HCT116 (cell line): ENCODE results near the gene LRRC72. TPM values are rescaled to one million over a fixed set of nuclear protein-coding genes. Genes with fewer than 3 reads are reported as not detected.

Experiments used
- ATAC-seq: fragments of 200-7000 bp; cut with Tn5 transposase; 2 replicates; pipeline ENCODE4 v1.9.1; 2020; ENCODE audit warnings: mild to moderate bottlenecking, moderate library complexity
- BruUV-seq: library from RNA; stranded (reverse); fragments of 400-500 nt; replicated peaks from 2 replicates; lab custom pipeline; 2021; lab: Mats Ljungman, UMichigan
- CTCF ChIA-PET: fragments of 300-600 bp; sonication (Branson Sonifier 250); formaldehyde crosslinking; loops from one replicate; lab custom pipeline; 2021; ENCODE audit warnings: antibody characterized with exemption; lab: Charles Lee
- POLR2A ChIA-PET: fragments of 300-600, 350-600 bp; sonication (Branson Sonifier 250); formaldehyde crosslinking; loops from one replicate; lab custom pipeline; 2021; ENCODE audit warnings: antibody characterized with exemption; lab: Charles Lee
- RAD21 ChIA-PET, 2 experiments: fragments of 300-600 bp; sonication (Branson Sonifier 250); formaldehyde crosslinking; loops; one replicate each; lab custom pipeline; 2023; ENCODE audit warnings: low total read pairs in 2 of 2; ENCODE audit not compliant: uncharacterized antibody in 2 of 2, unreplicated experiment in 2 of 2, low non-redundant PET in 1 of 2; lab: Charles Lee
- DNase-seq: peaks from one replicate; pipeline ENCODE4 v3.0.0-alpha.2; 2010; ENCODE audit warnings: low read depth, low spot score
- H2AFZ ChIP-seq: fragments of 200-600 bp; shearing (Covaris generic), sonication (generic); 2 replicates; pipeline ENCODE4 v1.6.1; 2017; ENCODE audit warnings: low read depth, mixed run types, mixed read lengths, antibody characterized with exemption, low read length; ENCODE audit not compliant: poor library complexity, severe bottlenecking
- H3K27ac ChIP-seq: 2 replicates; pipeline ENCODE4 v1.5.1; 2012; ENCODE audit warnings: low read depth, low read length
- H3K27me3 ChIP-seq: fragments of 200-600 bp; sonication (generic); 2 replicates; pipeline ENCODE4 v1.6.1; 2016; ENCODE audit warnings: mixed run types, low read length, mixed read lengths; ENCODE audit not compliant: insufficient read depth
- H3K36me3 ChIP-seq, 2 experiments: fragments of 200-500 bp in 1 of 2; fragments of 200-600 bp in 1 of 2; sonication (Bioruptor generic) in 1 of 2; sonication (generic) in 1 of 2; 2 replicates each; pipeline versions ENCODE4 v1.5.1 to v1.6.1; 2014 to 2016; ENCODE audit warnings: low read length in 2 of 2, inconsistent platforms in 1 of 2, mixed read lengths in 1 of 2, mixed run types in 1 of 2; ENCODE audit not compliant: insufficient read depth in 2 of 2, control insufficient read depth in 1 of 2
- H3K4me1 ChIP-seq, 2 experiments: fragments of 200-600 bp in 1 of 2; sonication (generic) in 1 of 2; 2 replicates each; pipeline versions ENCODE4 v1.5.1 to v1.6.1; 2012 to 2017; ENCODE audit warnings: low read length in 2 of 2, inconsistent platforms in 1 of 2, mild to moderate bottlenecking in 1 of 2, mixed read lengths in 1 of 2, mixed run types in 1 of 2, moderate library complexity in 1 of 2; ENCODE audit not compliant: insufficient read depth in 2 of 2, control insufficient read depth in 1 of 2
- H3K4me2 ChIP-seq: fragments of 200-600 bp; sonication (generic); 2 replicates; pipeline ENCODE4 v1.6.1; 2017; ENCODE audit warnings: mixed run types, low read length, mixed read lengths
- H3K4me3 ChIP-seq, 2 experiments: fragments of 200-600 bp in 1 of 2; sonication (generic) in 1 of 2; replicated peaks in 1 of 2; 2 replicates each; pipeline ENCODE4 v1.5.1; 2011 to 2016; ENCODE audit warnings: low read length in 2 of 2, control low read depth in 1 of 2, low read depth in 1 of 2, mild to moderate bottlenecking in 1 of 2, mixed read lengths in 1 of 2, mixed run types in 1 of 2
- H3K79me2 ChIP-seq: fragments of 200-600 bp; sonication (generic); 2 replicates; pipeline ENCODE4 v1.6.1; 2017; ENCODE audit warnings: mild to moderate bottlenecking, mixed run types, low read length, moderate library complexity, mixed read lengths; ENCODE audit not compliant: insufficient read depth
- H3K9ac ChIP-seq: fragments of 200-600 bp; sonication (generic); 2 replicates; pipeline ENCODE4 v1.6.1; 2016; ENCODE audit warnings: low read length, mixed read lengths
- H3K9me2 ChIP-seq: fragments of 200-600 bp; sonication (generic), shearing (Covaris generic); 2 replicates; pipeline ENCODE4 v1.6.1; 2017; ENCODE audit warnings: mixed run types, mild to moderate bottlenecking, moderate library complexity; ENCODE audit not compliant: insufficient read depth
- H3K9me3 ChIP-seq, 2 experiments: fragments of 200-500 bp in 1 of 2; fragments of 200-600 bp in 1 of 2; sonication (Bioruptor generic) in 1 of 2; sonication (generic) in 1 of 2; 2 replicates each; pipeline ENCODE4 v1.6.1; 2014 to 2017; ENCODE audit warnings: low read length in 2 of 2, mixed read lengths in 2 of 2, inconsistent platforms in 1 of 2, low read depth in 1 of 2, mild to moderate bottlenecking in 1 of 2, mixed run types in 1 of 2, moderate library complexity in 1 of 2; ENCODE audit not compliant: control insufficient read depth in 1 of 2, insufficient read depth in 1 of 2
- H4K20me1 ChIP-seq: fragments of 200-600 bp; sonication (generic), shearing (Covaris generic); 2 replicates; pipeline ENCODE4 v1.6.1; 2017; ENCODE audit warnings: mixed run types, mild to moderate bottlenecking, moderate library complexity; ENCODE audit not compliant: insufficient read depth
- ATF3 ChIP-seq: IDR thresholded peaks from 2 replicates; pipeline ENCODE4 v1.6.1; 2012
- CEBPB ChIP-seq: IDR thresholded peaks from 2 replicates; pipeline ENCODE4 v1.6.1; 2012; ENCODE audit warnings: low read depth
- CTCF ChIP-seq, 3 experiments: fragments of 200-600 bp in 1 of 3; sonication (generic) in 1 of 3; IDR thresholded peaks in 2 of 3; conservative IDR thresholded peaks in 1 of 3; 2 replicates each; pipeline ENCODE4 v1.5.1; 2012 to 2017; ENCODE audit warnings: low read depth in 2 of 3, low read length in 2 of 3, antibody characterized with exemption in 1 of 3, borderline replicate concordance in 1 of 3, control low read depth in 1 of 3, mild to moderate bottlenecking in 1 of 3, mixed read lengths in 1 of 3, mixed run types in 1 of 3, moderate library complexity in 1 of 3; ENCODE audit not compliant: insufficient read depth in 1 of 3
- EGR1 ChIP-seq: IDR thresholded peaks from 2 replicates; pipeline ENCODE4 v1.6.1; 2012; ENCODE audit warnings: low read depth
- ELF1 ChIP-seq: IDR thresholded peaks from 2 replicates; pipeline ENCODE4 v1.6.1; 2012; ENCODE audit warnings: low read depth, borderline replicate concordance
- EZH2 ChIP-seq: fragments of 200-600 bp; sonication (generic); IDR thresholded peaks from 2 replicates; pipeline ENCODE4 v1.6.1; 2017; ENCODE audit warnings: antibody characterized with exemption, mixed run types
- MAX ChIP-seq: IDR thresholded peaks from 2 replicates; pipeline ENCODE4 v1.6.1; 2012
- POLR2A ChIP-seq: IDR thresholded peaks from 2 replicates; pipeline ENCODE4 v1.7.0; 2011; ENCODE audit warnings: borderline replicate concordance; ENCODE audit not compliant: insufficient read depth, insufficient read length; ENCODE audit errors: extremely low read depth
- POLR2AphosphoS5 ChIP-seq: IDR thresholded peaks from 2 replicates; pipeline ENCODE4 v1.6.1; 2011; ENCODE audit warnings: mild to moderate bottlenecking, low read depth, low read length, moderate library complexity
- REST ChIP-seq: IDR thresholded peaks from 2 replicates; pipeline ENCODE4 v1.6.1; 2012; ENCODE audit warnings: low read depth
- SP1 ChIP-seq: IDR thresholded peaks from 2 replicates; pipeline ENCODE4 v1.6.1; 2012; ENCODE audit warnings: low read depth
- YY1 ChIP-seq: IDR thresholded peaks from 2 replicates; pipeline ENCODE4 v1.6.1; 2011; ENCODE audit warnings: low read length, low read depth, moderate library complexity, mild to moderate bottlenecking; ENCODE audit not compliant: insufficient replicate concordance; ENCODE audit errors: extremely low read depth
- ZFX ChIP-seq: fragments of 450-650 bp; IDR thresholded peaks from 2 replicates; pipeline ENCODE4 v1.6.1; 2017
- ZNF274 ChIP-seq: fragments of 200-500 bp; sonication (Bioruptor generic); IDR thresholded peaks from 2 replicates; pipeline ENCODE4 v1.6.1; 2014; ENCODE audit warnings: mild to moderate bottlenecking, low read depth, low read length, inconsistent platforms
- intact Hi-C: fragments of 100-400 bp; cut with micrococcal nuclease; formaldehyde crosslinking; loops from 2 replicates; pipeline ENCODE4 v1.10.0; 2022
- total RNA-seq: library from RNA; stranded (reverse); gene quantifications from one replicate; pipeline ENCODE4 v1.2.1, GENCODE V29; 2021; ENCODE audit not compliant: unreplicated experiment

The LRRC72 gene
- total RNA-seq, 1 experiment from 2014 or later, result not detected

GRCh38 chr7:16546921-16547505 is 20.4 kb downstream of the LRRC72 start (continued):
- no peak for TF ChIP-seq ATF3
- no peak for TF ChIP-seq POLR2A
- no peak for TF ChIP-seq EGR1
- TF ChIP-seq ZFX, result no peak
- TF ChIP-seq CTCF (IDR thresholded peaks at IDR 0.05 in 2 of 3, conservative IDR thresholded peaks at IDR 0.05 in 1 of 3; ENCODE audit: borderline replicate concordance in 1 of 3, insufficient read depth in 1 of 3, low read depth in 2 of 3, low read length in 2 of 3), result no peak
- TF ChIP-seq MAX, result no peak
- no peak for TF ChIP-seq ZNF274

GRCh38 chr7:16548428-16548827 is 21.8 kb downstream of the LRRC72 start:
- no peaks in the 10 kb centered on the region for H3K79me2 ChIP-seq
- no peak overlapping the region for H3K4me3 ChIP-seq
- RAD21 ChIA-PET, result no interaction called here
- DNase-seq (no peak), ATAC-seq (no peak)
- H3K9me3 ChIP-seq, result no peaks in the 10 kb centered on the region
- H2AFZ ChIP-seq, result no peak overlapping the region
- H3K4me2 ChIP-seq, result no peak overlapping the region
- no peaks in the 10 kb centered on the region for H3K9me2 ChIP-seq
- POLR2A ChIA-PET, result no interaction called here
- intact Hi-C loops, result no loop called here
- no TSS peak for BruUV-seq
- CTCF ChIA-PET, result interaction anchor here (1.9 kb wide), 1 partner anchor 16 kb away, joined by 6 read pairs; no protein-coding TSS in a partner anchor
- H4K20me1 ChIP-seq, result no peaks in the 10 kb centered on the region
- 0 out of 4 replicates have a peak, but pooled peaks cover 0 to 4% of the 10 kb centered on the region in 2 experiments for H3K4me1 ChIP-seq
- H3K9ac ChIP-seq, result no peak overlapping the region
- no peaks in the 10 kb centered on the region for H3K36me3 ChIP-seq
- no peaks in the 10 kb centered on the region for H3K27me3 ChIP-seq
- no peak overlapping the region for H3K27ac ChIP-seq
- no peak for TF ChIP-seq POLR2AphosphoS5
- no peak for TF ChIP-seq ELF1
- TF ChIP-seq ATF3, result no peak
- TF ChIP-seq POLR2A, result no peak
- no peak for TF ChIP-seq EZH2
- TF ChIP-seq CEBPB, result no peak
- TF ChIP-seq REST, result no peak
- TF ChIP-seq SP1, result no peak
- no peak for TF ChIP-seq CTCF (IDR thresholded peaks at IDR 0.05 in 2 of 3, conservative IDR thresholded peaks at IDR 0.05 in 1 of 3; ENCODE audit: borderline replicate concordance in 1 of 3, insufficient read depth in 1 of 3, low read depth in 2 of 3, low read length in 2 of 3)
- TF ChIP-seq EGR1, result no peak
- TF ChIP-seq YY1, result no peak
